ENCODE data around the gene CLTB. TPM values are rescaled to one million over a fixed set of nuclear protein-coding genes. Genes with fewer than 3 reads are reported as not detected.

Gene CLTB
- total and polyA plus RNA-seq, 2 of the 8 experiments (the other 6 are each of a cell fraction or from before 2014, with no cell fraction given) = 25.9 to 34.9 TPM

- TF ChIP-seq ATF2 (IDR thresholded peaks at IDR 0.05; ENCODE audit: low read length) (no peak), POLR2A (IDR thresholded peaks at IDR 0.05; ENCODE audit: control extremely low read depth in 1 of 2, low read depth in 2 of 2, low read length in 2 of 2) (no peak), BRCA1 (IDR thresholded peaks at IDR 0.05; ENCODE audit: low read depth, low read length) (no peak), EGR1 (IDR thresholded peaks at IDR 0.05; ENCODE audit: borderline replicate concordance, low read depth, low read length) (no peak), CREB1 (IDR thresholded peaks at IDR 0.05) (no peak), SIX5 (IDR thresholded peaks at IDR 0.05; ENCODE audit: low read depth, low read length) (no peak), HDAC2 (IDR thresholded peaks at IDR 0.05; ENCODE audit: borderline replicate concordance in 1 of 2, low read depth in 2 of 2, low read length in 2 of 2) (no peak), ZNF274 (IDR thresholded peaks at IDR 0.05; ENCODE audit: borderline replicate concordance, extremely low read depth, low read length) (no peak), CHD7 (IDR thresholded peaks at IDR 0.05; ENCODE audit: insufficient replicate concordance, low read length) (no peak)
Measured at GRCh38 chr5:176366232-176366894, 50.0 kb downstream of the CLTB start (continued).

Measured in H1 (cell line).